NCI-H2227 (cell line): ENCODE results near the gene RANGAP1.

Source experiments
- DNase-seq: peaks from one replicate; lab custom pipeline; 2025; ENCODE audit not compliant: unreplicated experiment; lab: John Stamatoyannopoulos, UW

RANGAP1 gene

DNA sequence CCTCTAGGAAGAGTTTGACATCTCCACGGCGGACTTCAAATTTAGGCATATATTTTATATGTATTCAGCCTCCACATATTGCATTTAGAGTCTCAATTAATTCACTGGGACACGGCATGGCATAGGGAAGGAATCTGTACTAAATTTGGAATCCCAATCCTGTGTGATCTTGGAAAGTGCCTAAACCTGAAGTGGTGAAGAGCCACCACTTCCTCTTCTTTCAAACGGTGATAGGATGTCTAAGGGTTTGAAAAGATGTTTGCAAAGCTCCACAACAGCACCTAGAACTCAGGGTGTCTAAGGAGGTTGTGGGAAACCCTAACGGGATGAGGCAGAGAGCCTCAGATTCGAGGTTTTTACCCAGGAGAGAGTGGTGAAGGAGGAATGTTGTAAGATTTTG lies 81.9 kb downstream of the RANGAP1 start:
- no peak for DNase-seq

DNA sequence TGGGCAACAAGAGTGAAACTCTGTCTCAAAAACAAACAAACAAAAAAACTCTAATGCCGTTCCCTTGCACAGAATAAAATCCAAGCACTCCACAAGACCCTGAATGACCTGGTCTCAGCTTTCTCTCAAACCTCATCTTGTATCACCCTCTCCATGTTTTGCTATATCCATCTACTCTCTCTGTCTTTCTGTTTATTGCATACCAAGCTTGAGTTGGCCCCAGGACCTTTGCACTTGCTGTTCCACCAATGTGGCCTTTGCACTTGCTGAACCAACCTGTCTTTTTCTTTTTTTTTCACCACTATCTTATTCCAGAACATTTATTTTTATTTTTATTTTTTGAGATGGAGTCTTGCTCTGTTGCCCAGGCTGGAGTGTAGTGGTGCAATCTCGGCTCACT lies 82.9 kb downstream of the RANGAP1 start:
- DNase-seq, result no peak

DNA sequence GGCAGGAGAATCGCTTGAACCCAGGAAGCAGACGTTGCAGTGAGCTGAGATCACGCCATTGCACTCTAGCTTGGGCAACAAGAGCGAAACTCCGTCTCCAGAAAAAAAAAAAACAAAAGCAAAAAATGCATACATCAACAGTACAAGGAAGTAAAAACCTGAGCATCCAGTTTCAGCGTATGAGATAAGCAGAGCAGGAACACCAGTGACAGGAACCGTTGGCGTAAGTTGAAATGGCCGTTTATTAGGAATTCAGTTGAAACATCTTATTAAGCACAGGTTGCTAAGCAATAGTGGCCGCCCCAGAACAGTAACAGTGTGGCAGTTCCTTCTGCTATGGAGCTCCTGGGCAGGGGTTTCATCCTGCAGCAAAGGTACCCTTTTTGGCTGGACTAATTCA lies 84.8 kb downstream of the RANGAP1 start:
- DNase-seq, result peak; percentile 5

DNA sequence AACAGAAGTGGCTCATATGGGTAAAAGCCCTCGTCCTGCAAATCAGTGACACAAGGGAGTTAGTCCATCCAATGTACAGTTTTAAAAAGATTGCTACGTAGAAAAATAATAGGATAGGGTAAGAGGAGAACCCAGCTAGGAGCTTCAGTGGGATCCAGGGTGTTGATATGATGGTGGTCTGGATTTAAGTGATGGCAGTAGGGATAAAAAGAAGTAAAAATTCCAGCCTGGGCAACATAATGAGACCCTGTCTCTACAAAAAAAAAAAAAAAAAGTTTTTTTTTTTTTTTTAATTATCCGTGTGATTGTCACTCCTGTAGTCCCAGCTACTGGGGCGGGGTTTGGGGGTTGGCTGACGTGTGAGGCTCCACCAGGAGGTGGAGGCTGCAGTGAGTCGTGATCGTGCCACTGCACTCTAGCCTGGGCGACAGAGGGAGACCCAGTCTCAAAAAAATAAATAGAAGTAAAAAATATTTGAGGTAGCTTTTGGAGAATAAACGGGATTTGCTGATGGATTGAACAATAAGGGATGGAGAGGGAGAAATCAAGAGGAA lies 87.9 kb downstream of the RANGAP1 start:
- DNase-seq, result peak; percentile 31

DNA sequence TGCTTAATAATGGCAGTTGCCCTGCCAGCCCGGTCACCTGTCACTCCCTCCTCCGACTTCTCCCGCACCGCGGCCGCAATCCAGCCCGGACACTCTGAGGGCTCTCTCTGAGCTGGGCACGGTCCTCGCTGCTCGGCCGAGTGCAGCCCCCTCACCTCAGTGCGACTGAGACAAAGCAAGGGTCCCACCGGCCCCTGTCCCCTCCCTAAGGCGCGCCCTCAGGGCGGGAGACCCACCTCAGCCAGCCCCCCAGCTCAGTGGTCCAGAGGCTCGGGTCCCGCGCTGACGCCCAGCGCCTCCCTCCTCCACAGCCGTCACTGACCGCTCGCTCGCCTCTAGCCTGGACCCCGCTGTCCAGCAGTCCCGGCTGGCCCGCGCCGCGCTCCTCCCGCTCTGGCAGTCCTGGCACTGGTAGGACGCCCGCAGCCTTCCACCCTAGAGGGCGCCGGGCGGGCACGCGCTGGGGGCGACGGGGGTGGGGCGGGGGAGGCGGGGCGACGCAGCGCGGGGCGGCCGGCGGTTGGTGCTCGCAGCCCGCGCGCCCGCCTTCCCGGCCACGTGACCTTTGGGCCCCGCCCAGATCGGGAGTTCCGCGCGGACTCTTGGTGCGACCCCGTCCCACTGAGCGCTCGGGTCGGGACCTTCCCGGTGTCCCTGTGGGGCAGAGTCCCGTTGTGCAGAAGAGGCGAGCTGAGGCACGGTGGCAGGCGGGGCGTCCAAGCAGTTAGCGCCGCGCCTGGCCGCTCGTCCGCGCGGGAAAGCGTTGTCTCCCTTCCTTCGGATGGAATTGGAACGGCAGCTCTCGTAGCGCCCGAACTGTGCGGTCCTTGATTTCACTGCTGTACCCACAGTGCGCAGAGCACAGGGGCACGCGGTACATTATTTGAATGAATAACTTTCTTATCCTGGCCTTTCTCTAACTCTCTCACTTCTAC lies 88.7 kb downstream of the RANGAP1 start:
- peak; percentile 76 for DNase-seq
